HG03159 (cell line): ENCODE results near the gene KDM5D.

Source experiments
- ATAC-seq: cut with Tn5 transposase; IDR thresholded peaks from one replicate; pipeline ENCODE4 v1.9.1; 2021; ENCODE audit warnings: mild to moderate bottlenecking, moderate library complexity; ENCODE audit not compliant: unreplicated experiment

Gene KDM5D

DNA sequence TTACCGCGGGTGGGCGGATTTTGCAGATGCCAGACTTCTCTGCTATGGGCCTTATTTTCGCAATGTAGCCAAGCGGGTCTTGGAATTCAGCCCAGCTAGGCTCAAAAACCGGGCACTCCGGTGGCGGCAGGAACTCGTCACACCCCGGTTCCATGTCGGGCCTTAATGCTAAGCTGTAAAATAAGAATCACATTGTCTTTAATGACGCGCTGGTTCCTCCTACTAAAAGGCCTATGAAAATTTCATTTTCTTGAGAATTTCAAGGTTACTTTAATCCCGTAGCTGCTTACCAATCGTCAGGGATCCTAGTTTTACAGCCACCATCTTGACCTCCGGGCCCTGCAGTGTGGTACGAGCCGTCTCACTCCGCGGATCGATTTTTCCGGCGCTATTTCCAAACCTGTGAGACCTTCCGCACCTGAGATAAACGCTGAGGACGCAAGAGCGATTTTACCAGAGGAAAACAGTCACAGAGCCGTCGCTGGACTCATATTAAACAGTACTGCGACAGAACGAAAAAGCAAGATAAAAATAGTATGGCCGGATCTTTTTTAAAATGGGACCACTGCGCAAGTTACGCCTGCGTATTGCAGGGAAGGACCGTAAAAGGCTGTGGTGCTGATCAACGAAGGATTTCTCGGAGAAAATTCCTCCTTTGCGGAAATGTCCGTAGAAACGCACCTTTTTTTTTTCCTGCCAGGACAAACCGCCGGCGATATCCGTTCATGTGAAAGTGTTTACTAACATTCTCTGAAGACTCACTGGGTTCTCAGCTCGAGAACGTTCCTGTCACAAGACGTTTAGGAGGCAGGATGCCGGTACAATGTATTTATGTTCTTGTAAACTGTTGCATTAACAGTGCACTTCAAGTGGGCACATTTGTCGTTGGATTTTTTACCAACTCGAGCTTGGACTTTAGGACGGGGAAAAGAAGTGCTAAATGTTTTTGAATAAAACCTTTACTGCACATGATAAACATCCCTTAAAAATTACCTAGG lies at the start of gene KDM5D:
KDM5D (minus strand) TSS at position 346 of the 998 bp plus-strand sequence; CDS start at position 154, 192 bp downstream.
- no peak for ATAC-seq

DNA sequence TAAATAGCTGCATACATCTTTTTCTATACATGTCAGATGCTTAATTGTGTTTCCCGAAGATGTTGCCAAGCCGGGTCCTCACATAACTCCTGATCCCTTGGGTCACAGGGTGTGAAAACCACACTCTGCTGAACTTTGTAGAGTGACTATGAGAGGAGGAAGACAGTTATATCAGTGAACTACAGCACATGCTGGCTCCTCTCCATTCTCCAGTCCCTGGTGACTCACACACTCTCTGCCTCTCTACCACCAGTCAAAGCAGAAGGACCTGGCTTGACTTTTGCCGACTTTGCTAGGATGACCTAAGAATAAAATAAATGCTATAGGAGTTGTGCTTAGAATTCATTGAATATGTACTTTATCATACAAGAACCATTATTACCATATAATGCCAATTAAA lies 23.8 kb upstream of the KDM5D start:
- no peak for ATAC-seq

- no peak for ATAC-seq
Observed at GRCh38 chrY:19743331-19743730, 1.2 kb downstream of the KDM5D start.

GRCh38 chrY:19742153-19742552 lies 2.4 kb downstream of the KDM5D start:
- no peak for ATAC-seq

DNA sequence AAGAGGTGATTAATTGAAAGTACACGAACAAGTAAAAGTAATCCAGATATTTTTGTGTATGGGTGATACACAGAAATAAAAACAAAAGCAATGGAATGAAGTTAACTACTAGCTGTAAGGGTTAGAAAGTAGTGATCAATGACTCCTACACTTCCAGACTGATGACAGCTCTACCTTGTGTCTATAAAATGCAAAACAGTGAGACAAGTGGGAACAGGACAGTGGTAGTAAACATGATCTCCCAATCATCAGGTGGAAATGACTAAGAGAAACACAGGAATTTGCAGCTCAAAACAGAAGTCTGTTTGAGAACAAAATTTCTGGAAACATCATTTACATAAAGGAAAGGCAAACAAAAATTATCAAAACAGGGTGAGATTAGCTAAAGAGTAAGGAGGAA lies 10.1 kb downstream of the KDM5D start:
- ATAC-seq: no peak

GRCh38 chrY:19717950-19718349 lies 26.6 kb downstream of the KDM5D start:
- no peak for ATAC-seq

DNA sequence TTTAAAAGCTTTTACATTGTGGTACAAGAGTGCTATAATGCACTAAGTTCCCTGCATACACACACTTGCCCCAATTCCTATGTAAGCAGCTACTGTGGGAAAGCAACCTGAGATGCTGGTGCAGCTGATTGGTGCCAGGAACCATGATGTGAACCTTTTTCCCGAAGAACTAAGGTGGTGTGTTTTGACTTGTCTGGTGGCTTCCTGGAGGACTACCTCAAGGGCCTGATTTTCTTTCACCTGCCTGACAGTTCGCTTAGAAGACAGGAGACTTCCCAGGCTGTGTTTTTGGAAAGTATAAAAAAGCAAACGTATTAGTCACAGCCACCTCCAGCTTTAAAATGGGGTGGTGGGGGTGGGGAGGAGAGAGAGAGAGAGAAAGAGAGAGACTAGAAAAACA lies 27.4 kb downstream of the KDM5D start:
- ATAC-seq: no peak

GRCh38 chrY:19715226-19715625 lies 29.3 kb downstream of the KDM5D start:
- no peak for ATAC-seq

DNA sequence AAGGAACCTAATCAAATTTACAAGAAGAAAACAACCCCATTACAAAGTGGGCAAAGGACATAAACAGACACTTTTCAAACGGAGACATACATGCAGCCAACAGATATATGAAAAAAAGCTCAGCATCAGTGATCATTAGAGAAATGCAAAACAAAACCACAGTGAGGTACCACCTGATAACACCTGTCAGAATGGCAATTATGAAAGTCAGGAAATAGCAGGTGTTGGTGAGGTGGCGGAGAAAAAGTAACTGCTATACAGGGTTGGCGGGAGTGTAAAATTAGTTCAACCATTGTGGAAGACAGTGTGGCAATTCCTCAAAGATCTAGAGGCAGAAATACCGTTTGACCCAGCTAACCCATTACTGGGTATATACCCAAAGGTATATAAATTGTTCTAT lies 31.1 kb downstream of the KDM5D start:
- no peak for ATAC-seq

DNA sequence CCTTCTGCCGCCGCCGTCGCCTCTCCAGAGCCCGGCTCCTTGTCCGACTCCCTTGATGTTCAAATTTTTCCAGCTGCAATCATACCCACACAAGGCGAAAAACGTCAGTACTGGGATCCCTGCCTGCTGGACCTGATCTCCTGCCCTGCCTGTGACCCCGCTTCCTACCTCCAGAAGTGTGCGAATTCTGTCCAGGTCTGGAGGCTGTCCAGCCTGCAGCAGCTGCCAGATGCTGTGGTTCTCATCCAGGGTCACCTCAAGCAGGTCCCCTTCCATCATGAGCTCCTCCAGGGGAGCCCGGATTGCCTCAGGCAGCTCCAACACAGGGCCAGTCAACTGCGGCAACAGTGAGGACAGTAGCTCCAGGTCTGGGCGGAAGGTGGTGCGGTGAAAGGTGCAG lies 38.3 kb downstream of the KDM5D start:
- no peak for ATAC-seq

GRCh38 chrY:19698495-19698894 lies 46.0 kb downstream of the KDM5D start:
- no peak for ATAC-seq

GRCh38 chrY:19680821-19681220 lies 63.7 kb downstream of the KDM5D start:
- ATAC-seq: no peak
